Sigmoid colon (tissue), 4 donors: ENCODE measurements around the gene GAGE2A.
"Not testable (repeated sequence)": the region's sequence is repeated elsewhere in the genome, so short reads cannot be mapped to it uniquely, and the experiment has no call there.

ENCODE experiments used
- EP300 ChIP-seq, 4 donors: sonication (generic); formaldehyde crosslinking; IDR thresholded peaks; one replicate each; pipeline ENCODE4 v1.6.1; 2017; ENCODE audit warnings: antibody characterized with exemption in 4 of 4
- TF ChIP-seq, protein P1 (sequence below), 4 experiments: fragments of 450-650 bp in 3 of 4; fragments of 200-600 bp in 1 of 4; IDR thresholded peaks; one replicate each; pipeline ENCODE4 v1.5.1; 2016 to 2019; ENCODE audit warnings: antibody characterized with exemption in 4 of 4, mild to moderate bottlenecking in 3 of 4, moderate library complexity in 2 of 4

DNA sequence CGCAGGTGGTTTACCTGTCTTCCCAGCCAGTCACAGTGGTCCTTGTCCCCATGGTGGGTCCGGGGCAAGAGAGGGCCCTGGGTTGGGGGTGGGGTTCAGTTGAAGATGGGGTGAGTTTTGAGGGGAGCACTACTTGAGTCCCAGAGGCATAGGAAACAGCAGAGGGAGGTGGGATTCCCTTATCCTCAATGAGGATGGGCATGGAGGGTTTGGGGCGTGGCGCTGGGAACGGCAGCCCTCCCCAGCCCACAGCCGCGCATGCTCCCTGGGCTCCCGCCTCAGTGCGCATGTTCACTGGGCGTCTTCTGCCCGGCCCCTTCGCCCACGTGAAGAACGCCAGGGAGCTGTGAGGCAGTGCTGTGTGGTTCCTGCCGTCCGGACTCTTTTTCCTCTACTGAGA, at the start of gene GAGE2A:
- TF ChIP-seq, protein P1, sequence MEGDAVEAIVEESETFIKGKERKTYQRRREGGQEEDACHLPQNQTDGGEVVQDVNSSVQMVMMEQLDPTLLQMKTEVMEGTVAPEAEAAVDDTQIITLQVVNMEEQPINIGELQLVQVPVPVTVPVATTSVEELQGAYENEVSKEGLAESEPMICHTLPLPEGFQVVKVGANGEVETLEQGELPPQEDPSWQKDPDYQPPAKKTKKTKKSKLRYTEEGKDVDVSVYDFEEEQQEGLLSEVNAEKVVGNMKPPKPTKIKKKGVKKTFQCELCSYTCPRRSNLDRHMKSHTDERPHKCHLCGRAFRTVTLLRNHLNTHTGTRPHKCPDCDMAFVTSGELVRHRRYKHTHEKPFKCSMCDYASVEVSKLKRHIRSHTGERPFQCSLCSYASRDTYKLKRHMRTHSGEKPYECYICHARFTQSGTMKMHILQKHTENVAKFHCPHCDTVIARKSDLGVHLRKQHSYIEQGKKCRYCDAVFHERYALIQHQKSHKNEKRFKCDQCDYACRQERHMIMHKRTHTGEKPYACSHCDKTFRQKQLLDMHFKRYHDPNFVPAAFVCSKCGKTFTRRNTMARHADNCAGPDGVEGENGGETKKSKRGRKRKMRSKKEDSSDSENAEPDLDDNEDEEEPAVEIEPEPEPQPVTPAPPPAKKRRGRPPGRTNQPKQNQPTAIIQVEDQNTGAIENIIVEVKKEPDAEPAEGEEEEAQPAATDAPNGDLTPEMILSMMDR (IDR thresholded peaks at IDR 0.05), result not testable (repeated sequence)
- TF ChIP-seq EP300 (IDR thresholded peaks at IDR 0.05), result not testable (repeated sequence)
